Endodermal cell (in vitro differentiated cells): ENCODE results near the gene ADGRG3. TPM values are rescaled to one million over a fixed set of nuclear protein-coding genes. Genes with fewer than 3 reads are reported as not detected.

ENCODE experiments used
- DNase-seq: peaks from one replicate; pipeline ENCODE4 v3.0.0-alpha.2; 2017
- H3K27ac ChIP-seq: 2 replicates; pipeline ENCODE4 v1.5.1; 2013; ENCODE audit warnings: mild to moderate bottlenecking, low read depth, low read length, moderate library complexity
- H3K27me3 ChIP-seq: 2 replicates; pipeline ENCODE4 v1.6.1; 2013; ENCODE audit warnings: mild to moderate bottlenecking, low read length, moderate library complexity; ENCODE audit not compliant: insufficient read depth, control insufficient read depth, poor library complexity, severe bottlenecking
- H3K36me3 ChIP-seq: 2 replicates; pipeline ENCODE4 v1.7.0; 2013; ENCODE audit warnings: mild to moderate bottlenecking, low read length, moderate library complexity; ENCODE audit not compliant: control insufficient read depth, insufficient read depth
- H3K4me1 ChIP-seq: one replicate; pipeline ENCODE4 v1.7.0; 2013; ENCODE audit warnings: low read length; ENCODE audit not compliant: control insufficient read depth, insufficient read depth
- H3K4me3 ChIP-seq: 2 replicates; pipeline ENCODE4 v1.5.1; 2013; ENCODE audit warnings: mild to moderate bottlenecking, low read length, moderate library complexity
- H3K9ac ChIP-seq: 2 replicates; pipeline ENCODE4 v1.6.1; 2013; ENCODE audit warnings: mild to moderate bottlenecking, low read length, moderate library complexity; ENCODE audit not compliant: poor library complexity, severe bottlenecking; ENCODE audit errors: extremely low read depth
- H3K9me3 ChIP-seq: 2 replicates; pipeline ENCODE4 v1.6.1; 2013; ENCODE audit warnings: mild to moderate bottlenecking, low read length, moderate library complexity; ENCODE audit not compliant: control insufficient read depth
- H3K27ac Mint-ChIP-seq: 2 replicates; pipeline ENCODE4 v1.8.0; 2020; ENCODE audit warnings: mixed read lengths
- H3K27me3 Mint-ChIP-seq: 2 replicates; pipeline ENCODE4 v1.8.0; 2021; ENCODE audit warnings: mild to moderate bottlenecking, mixed read lengths; ENCODE audit not compliant: insufficient read depth
- H3K36me3 Mint-ChIP-seq: 2 replicates; pipeline ENCODE4 v1.8.0; 2020; ENCODE audit warnings: low read depth, mixed read lengths
- H3K4me1 Mint-ChIP-seq: 2 replicates; pipeline ENCODE4 v1.8.0; 2020; ENCODE audit warnings: mixed read lengths
- H3K4me3 Mint-ChIP-seq: 2 replicates; pipeline ENCODE4 v1.8.0; 2020; ENCODE audit warnings: mild to moderate bottlenecking, moderate library complexity, mixed read lengths
- H3K9me3 Mint-ChIP-seq: 2 replicates; pipeline ENCODE4 v1.8.0; 2020; ENCODE audit warnings: mild to moderate bottlenecking, mixed read lengths
- CTCF ChIP-seq: fragments of 200-600 bp; sonication (generic); conservative IDR thresholded peaks from 2 replicates; pipeline ENCODE4 v1.5.0; 2021; ENCODE audit warnings: antibody characterized with exemption, mild to moderate bottlenecking
- WGBS, 2 experiments: methylation state at CpG; one replicate each; pipeline versions ENCODE4 v1.1.5 to v1.1.7; 2013; ENCODE audit warnings: missing lambda C conversion rate in 2 of 2, mixed read lengths in 1 of 2; ENCODE audit not compliant: insufficient coverage in 1 of 2, insufficient read length in 1 of 2; 5-methylcytosine and 5-hydroxymethylcytosine counted together
- total RNA-seq, 2 donors: library from RNA; stranded (reverse); fragmentation: NEBNext Ultra II Directional in 1 of 2; extraction: Animal tissue kit (Norgen Biotek cat#: 25700) in 1 of 2; gene quantifications; 2 replicates in 1 of 2; 3 replicates in 1 of 2; pipeline ENCODE4 v1.2.1, GENCODE V29; 2021

ADGRG3 gene
- total RNA-seq, 2 donors from 2014 or later: not detected

DNA sequence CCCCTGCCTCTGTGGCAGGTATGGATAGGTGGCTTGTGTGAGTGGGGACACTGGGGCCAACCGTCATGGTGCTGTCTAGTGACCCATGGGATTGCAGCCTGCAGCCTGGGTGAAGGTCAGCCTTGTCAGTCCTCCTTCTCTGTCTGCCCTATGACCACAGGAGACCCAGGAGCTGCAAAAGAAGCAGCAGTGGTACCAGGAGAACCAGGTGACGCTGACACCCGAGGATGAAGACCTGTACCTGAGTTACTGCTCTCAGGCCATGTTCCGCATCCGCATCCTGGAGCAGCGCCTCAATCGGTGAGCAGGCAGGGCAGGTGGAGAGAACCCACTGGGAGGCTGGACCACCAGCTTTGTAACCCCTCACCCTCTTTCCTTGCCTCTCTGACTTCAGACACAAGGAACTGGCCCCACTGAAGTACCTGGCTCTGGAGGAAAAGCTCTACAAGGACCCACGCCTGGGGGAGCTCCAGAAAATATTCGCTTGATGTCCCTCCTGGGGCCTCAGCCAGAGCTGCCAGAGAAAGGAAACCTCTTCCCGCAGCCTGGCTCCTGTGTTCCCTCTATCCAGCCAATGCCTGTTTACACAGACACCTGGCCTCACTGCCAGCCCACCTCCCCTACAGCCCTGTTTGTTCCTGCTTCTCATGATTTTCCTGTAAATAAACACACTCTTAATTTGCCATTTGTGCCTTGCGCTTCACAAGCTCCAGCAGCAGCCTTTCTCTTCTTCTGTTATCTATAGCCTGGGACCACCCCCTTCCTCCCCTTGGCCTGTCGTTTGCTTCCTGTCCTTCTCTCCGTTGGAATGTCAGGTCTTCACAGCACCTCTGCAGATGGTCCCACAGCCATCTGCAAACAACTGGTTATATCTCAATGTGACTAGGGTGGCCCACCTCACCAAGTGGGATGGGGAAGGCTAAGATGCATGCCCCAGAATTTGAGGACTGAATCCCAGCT lies 62.9 kb downstream of the ADGRG3 start:
- H3K9me3 Mint-ChIP-seq: peaks cover 13% of the 10 kb centered on the region
- no peak overlapping the region for H3K4me3 Mint-ChIP-seq
- H3K27me3 Mint-ChIP-seq: no peaks in the 10 kb centered on the region
- Histone ChIP-seq H3K4me3 (no peak overlapping the region), H3K27me3 (no peaks in the 10 kb centered on the region), H3K9ac (no peak overlapping the region), H3K4me1 (no peaks in the 10 kb centered on the region), H3K9me3 (no peaks in the 10 kb centered on the region), H3K27ac (no peak overlapping the region), H3K36me3 (no peaks in the 10 kb centered on the region)
- TF ChIP-seq CTCF: no peak
- peaks cover 6% of the 10 kb centered on the region for H3K36me3 Mint-ChIP-seq
- H3K27ac Mint-ChIP-seq: peak overlapping the region; percentile 1
- peaks cover 5% of the 10 kb centered on the region for H3K4me1 Mint-ChIP-seq
- 79 to 82% methylated on average over 7 to 13 of the region's 13 CpGs for WGBS, 2 experiments
- peak; percentile 53 for DNase-seq

DNA sequence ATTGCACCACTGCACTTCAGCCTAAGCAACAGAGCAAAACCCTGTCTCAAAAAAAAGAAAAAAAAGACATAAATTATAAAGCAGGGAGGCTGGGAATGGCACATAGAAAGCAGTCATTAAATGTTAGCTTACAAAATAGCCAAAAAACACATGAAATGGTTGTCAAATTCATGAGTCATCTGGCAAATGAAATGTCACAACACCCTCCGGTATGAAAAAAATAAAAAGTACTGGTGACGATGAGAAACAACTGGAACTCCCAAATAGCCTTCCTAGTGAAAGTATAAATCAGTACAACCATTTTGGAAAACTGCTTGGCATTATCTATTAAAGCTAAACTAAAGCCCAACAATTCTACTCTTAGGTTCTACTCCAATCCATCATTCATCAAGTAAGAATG lies 63.9 kb downstream of the ADGRG3 start:
- TF ChIP-seq CTCF: no peak
- Histone ChIP-seq H3K27me3 (no peaks in the 10 kb centered on the region), H3K27ac (no peak overlapping the region), H3K36me3 (no peaks in the 10 kb centered on the region), H3K4me1 (peaks cover 5% of the 10 kb centered on the region), H3K9ac (no peak overlapping the region), H3K9me3 (no peaks in the 10 kb centered on the region), H3K4me3 (no peak overlapping the region)
- Mint-ChIP-seq H3K9me3 (peaks cover 13% of the 10 kb centered on the region), H3K4me3 (no peak overlapping the region), H3K27me3 (no peaks in the 10 kb centered on the region), H3K36me3 (peaks cover 6% of the 10 kb centered on the region), H3K27ac (no peak overlapping the region), H3K4me1 (peaks cover 12% of the 10 kb centered on the region)
- 98 to 100% methylated on average over 2 of the region's 2 CpGs for WGBS, 2 experiments
- no peak for DNase-seq

DNA sequence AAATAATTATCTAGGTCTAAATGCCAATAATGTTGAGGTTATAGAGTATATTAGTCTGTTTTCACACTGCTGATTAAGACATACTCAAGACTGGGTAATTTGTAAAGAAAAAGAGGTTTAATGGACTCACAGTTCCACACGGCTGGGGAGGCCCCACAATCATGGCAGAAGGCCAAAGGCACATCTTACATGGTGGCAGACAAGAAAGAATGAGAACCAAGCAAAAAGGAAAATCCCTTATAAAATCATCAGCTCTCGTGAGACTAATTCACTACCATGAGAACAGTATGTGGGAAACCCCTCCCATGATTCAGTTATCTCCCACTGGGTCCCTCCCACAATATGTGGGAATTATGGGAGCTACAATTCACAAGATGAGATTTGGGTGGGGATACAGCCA lies 64.6 kb downstream of the ADGRG3 start:
- Mint-ChIP-seq H3K9me3 (peaks cover 13% of the 10 kb centered on the region), H3K4me3 (no peak overlapping the region), H3K27me3 (no peaks in the 10 kb centered on the region), H3K27ac (no peak overlapping the region), H3K36me3 (peaks cover 6% of the 10 kb centered on the region), H3K4me1 (peaks cover 18% of the 10 kb centered on the region)
- DNase-seq: no peak
- H3K9ac ChIP-seq: no peak overlapping the region
- H3K27ac ChIP-seq: no peak overlapping the region
- H3K4me1 ChIP-seq: peaks cover 5% of the 10 kb centered on the region
- no peak overlapping the region for H3K4me3 ChIP-seq
- H3K9me3 ChIP-seq: no peaks in the 10 kb centered on the region
- WGBS, 2 experiments: 89 to 100% methylated on average over 1 to 2 of the region's 2 CpGs
- no peak for TF ChIP-seq CTCF
- no peaks in the 10 kb centered on the region for H3K27me3 ChIP-seq
- no peaks in the 10 kb centered on the region for H3K36me3 ChIP-seq
